Lower leg skin (tissue), 3 donors: ENCODE data around the gene HLA-DQB1.

Experiments used
- POLR2A ChIP-seq, 2 donors: fragments of 450-650 bp; IDR thresholded peaks; one replicate each; pipeline ENCODE4 v1.6.1; 2016 to 2017; ENCODE audit warnings: antibody characterized with exemption in 2 of 2, mild to moderate bottlenecking in 1 of 2, moderate library complexity in 1 of 2
- TF ChIP-seq, protein P1 (sequence below), 3 donors: fragments of 450-650 bp; IDR thresholded peaks; one replicate each; pipeline ENCODE4 v1.5.1; 2016; ENCODE audit warnings: antibody characterized with exemption in 3 of 3, mild to moderate bottlenecking in 3 of 3, moderate library complexity in 2 of 3

DNA sequence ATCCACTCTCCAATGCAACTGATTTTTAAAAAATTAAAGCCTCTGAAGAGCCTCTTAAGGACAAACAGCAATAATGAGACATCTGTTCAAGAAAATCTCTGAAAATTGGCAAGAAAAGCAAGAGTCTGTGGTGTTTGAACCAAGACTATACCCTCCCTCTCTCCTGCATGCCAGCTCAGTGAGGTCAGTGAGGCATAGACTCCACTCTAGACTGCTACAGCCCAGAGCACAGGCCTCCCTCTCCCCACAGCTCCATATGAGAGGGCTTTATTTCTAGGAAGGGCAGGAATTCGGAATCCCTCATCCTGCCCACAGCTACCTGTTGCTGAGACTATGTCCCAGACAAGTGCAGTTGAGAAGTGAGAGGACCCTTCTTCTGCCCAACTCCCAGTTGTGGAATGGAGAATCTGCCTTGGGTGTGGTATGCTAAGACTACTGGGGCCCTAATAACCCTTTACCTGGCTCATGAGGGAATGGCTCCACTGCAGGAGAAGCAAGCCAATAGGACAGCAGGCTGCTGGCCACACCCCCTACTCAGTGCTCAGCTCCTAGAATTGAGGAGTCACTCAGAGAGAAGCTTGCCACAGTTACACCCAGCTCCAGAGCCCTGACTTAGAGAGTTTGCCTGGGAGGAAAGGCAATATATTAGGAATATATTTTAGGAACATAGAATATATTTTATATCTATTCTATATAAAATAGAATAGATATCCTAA is 51.9 kb downstream of the HLA-DQB1 start:
- no peak for TF ChIP-seq POLR2A (IDR thresholded peaks at IDR 0.05)
- TF ChIP-seq, protein P1, sequence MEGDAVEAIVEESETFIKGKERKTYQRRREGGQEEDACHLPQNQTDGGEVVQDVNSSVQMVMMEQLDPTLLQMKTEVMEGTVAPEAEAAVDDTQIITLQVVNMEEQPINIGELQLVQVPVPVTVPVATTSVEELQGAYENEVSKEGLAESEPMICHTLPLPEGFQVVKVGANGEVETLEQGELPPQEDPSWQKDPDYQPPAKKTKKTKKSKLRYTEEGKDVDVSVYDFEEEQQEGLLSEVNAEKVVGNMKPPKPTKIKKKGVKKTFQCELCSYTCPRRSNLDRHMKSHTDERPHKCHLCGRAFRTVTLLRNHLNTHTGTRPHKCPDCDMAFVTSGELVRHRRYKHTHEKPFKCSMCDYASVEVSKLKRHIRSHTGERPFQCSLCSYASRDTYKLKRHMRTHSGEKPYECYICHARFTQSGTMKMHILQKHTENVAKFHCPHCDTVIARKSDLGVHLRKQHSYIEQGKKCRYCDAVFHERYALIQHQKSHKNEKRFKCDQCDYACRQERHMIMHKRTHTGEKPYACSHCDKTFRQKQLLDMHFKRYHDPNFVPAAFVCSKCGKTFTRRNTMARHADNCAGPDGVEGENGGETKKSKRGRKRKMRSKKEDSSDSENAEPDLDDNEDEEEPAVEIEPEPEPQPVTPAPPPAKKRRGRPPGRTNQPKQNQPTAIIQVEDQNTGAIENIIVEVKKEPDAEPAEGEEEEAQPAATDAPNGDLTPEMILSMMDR (IDR thresholded peaks at IDR 0.05), result no peak
